ENCODE measurements around the gene PACRG.

The PACRG gene

GRCh38 chr6:162941128-162941527 is 213.4 kb downstream of the PACRG start:
- TF ChIP-seq CTCF (IDR thresholded peaks at IDR 0.05; ENCODE audit: insufficient read depth, low read length, missing control alignments): no peak
- ChIA-PET CTCF (no interaction called here), POLR2A (no interaction called here)
- no peak overlapping the region for H3K4me3 ChIP-seq (ENCODE audit: low read depth, low read length)
- DNase-seq (ENCODE audit: low read depth, low spot score): no peak

DNA sequence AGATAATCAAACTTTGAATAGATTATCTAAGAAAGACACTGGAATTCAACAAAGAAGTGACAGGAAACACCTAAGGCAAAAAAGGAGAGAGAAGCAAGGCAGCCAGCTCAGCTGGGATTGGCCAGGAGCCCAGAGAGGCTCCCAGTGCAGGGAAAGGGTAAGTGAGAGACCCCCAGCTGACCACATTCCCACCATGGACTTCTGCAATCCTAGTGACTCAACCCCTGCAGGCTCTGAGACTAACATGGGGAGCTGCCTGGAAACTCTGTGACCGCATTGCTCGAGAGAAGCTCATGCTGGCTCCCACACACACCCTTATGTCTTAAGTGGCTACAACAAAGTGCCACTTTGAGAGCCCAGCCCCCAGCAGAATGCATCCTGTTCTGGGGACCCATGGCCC is 215.1 kb downstream of the PACRG start:
- ChIA-PET CTCF (no interaction called here), POLR2A (interaction anchor here (0.6 to 1.2 kb wide), 3 partner anchors 20 to 1913 kb away, joined by 3 to 4 read pairs (median 3); no protein-coding TSS in a partner anchor)
- DNase-seq (ENCODE audit: low read depth, low spot score): peak; percentile 46
- H3K4me3 ChIP-seq (ENCODE audit: low read depth, low read length): no peak overlapping the region
- no peak for TF ChIP-seq CTCF (IDR thresholded peaks at IDR 0.05; ENCODE audit: insufficient read depth, low read length, missing control alignments)

DNA sequence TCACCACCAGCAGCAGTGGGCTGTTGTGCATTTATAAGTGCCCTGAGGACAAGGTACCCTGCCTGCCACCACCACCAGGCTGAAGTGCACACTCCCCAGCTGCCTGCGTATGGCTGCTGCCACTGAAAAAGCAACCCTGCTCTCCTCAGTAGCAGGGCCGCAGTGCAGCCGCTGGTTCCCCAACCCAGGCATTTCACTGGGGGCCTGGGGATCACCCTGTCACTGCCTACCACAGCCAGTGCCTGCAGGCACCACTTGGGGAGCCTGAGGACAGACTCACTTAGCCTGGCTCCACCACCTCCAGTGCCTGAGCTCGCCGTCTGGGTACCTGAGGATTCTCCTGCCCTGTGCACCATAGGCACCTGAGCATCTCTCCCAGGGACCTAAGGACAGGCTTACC is 215.6 kb downstream of the PACRG start:
- ChIA-PET CTCF (no interaction called here), POLR2A (interaction anchor here (0.6 to 1.2 kb wide), 3 partner anchors 20 to 1913 kb away, joined by 3 to 4 read pairs (median 3); no protein-coding TSS in a partner anchor)
- no peak overlapping the region for H3K4me3 ChIP-seq (ENCODE audit: low read depth, low read length)
- DNase-seq (ENCODE audit: low read depth, low spot score): no peak
- no peak for TF ChIP-seq CTCF (IDR thresholded peaks at IDR 0.05; ENCODE audit: insufficient read depth, low read length, missing control alignments)

DNA sequence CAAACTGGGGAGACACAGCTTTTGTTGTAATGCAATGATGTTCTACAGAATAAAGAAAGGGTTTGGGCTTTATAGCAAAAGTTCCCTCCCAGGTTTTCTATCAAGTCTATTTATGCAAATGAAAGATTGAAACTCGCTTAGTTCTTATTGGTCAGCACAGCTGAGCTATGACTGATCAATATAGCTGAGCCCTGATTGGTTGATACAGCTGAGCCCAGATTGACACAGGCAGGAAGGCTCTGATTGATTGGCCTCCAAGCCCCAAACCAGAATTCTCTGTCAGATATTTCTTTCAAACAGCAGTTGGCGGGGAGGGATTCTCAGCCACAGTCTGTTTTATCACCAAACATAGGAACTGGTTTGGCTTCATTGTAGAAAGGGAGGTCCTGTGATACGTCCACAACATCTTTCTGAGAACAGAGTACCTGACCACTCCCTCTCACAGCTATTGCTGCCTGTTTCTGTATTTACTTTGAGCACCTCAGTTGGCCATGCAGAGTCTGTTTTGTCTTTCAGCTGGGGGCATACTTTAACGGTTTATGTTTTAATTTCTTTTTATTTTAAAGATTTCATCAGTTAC is 223.5 kb downstream of the PACRG start:
- CTCF ChIA-PET: interaction anchor here (0.9 kb wide), 1 partner anchor 10 kb away, joined by 3 read pairs; no protein-coding TSS in a partner anchor
- POLR2A ChIA-PET: no interaction called here
- TF ChIP-seq CTCF (IDR thresholded peaks at IDR 0.05; ENCODE audit: insufficient read depth, low read length, missing control alignments): no peak
- no peak for DNase-seq (ENCODE audit: low read depth, low spot score)
- no peak overlapping the region for H3K4me3 ChIP-seq (ENCODE audit: low read depth, low read length)

DNA sequence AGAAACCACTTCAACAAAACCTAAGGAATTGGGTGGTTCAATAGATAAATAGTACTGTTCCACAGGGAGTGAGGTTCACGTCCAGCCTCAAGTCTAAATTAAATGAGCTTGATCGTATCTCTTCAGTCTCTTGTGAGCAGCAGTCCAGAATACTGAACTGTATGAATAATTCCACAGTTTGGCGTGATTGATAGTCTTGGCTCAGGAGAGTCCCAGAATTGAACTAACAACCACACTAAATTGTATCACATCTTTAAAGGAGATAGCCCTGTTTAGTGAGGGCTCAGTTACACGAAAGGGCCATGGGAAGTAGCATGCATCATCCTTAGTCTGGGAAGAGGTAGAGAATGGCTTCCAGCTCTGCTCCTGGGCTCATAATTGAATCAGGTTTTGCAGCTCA is 224.6 kb downstream of the PACRG start:
- ChIA-PET POLR2A (no interaction called here), CTCF (interaction anchor here (0.9 kb wide), 1 partner anchor 9 kb away, joined by 3 read pairs; no protein-coding TSS in a partner anchor)
- no peak overlapping the region for H3K4me3 ChIP-seq (ENCODE audit: low read depth, low read length)
- no peak for TF ChIP-seq CTCF (IDR thresholded peaks at IDR 0.05; ENCODE audit: insufficient read depth, low read length, missing control alignments)
- no peak for DNase-seq (ENCODE audit: low read depth, low spot score)

GRCh38 chr6:162957062-162957461 is 229.3 kb downstream of the PACRG start:
- POLR2A ChIA-PET: no interaction called here
- CTCF ChIA-PET: no interaction called here

More at GRCh38 chr6:162957062-162957461, 229.3 kb downstream of the PACRG start:
- no peak overlapping the region for H3K4me3 ChIP-seq (ENCODE audit: low read depth, low read length)
- DNase-seq (ENCODE audit: low read depth, low spot score): no peak
- no peak for TF ChIP-seq CTCF (IDR thresholded peaks at IDR 0.05; ENCODE audit: insufficient read depth, low read length, missing control alignments)

Measured in AG04449 (cell line).